Stomach (tissue), 9 donors: Measurements from ENCODE around the gene IDH1. TPM values are rescaled to one million over a fixed set of nuclear protein-coding genes. Genes with fewer than 3 reads are reported as not detected.

Source experiments
- DNase-seq, 2 donors: peaks; one replicate each; pipeline versions ENCODE4 v3.0.0 to v3.0.0-alpha.2; 2013 to 2019
- H3K27ac ChIP-seq, 5 donors: fragments of 200-600 bp in 4 of 5; sonication (generic) in 4 of 5; one replicate each; pipeline ENCODE4 v1.5.1; 2013 to 2019; ENCODE audit warnings: mild to moderate bottlenecking in 1 of 5, moderate library complexity in 1 of 5
- H3K27me3 ChIP-seq, 3 donors: fragments of 200-600 bp; sonication (generic); one replicate each; pipeline ENCODE4 v1.5.1; 2017 to 2019; ENCODE audit warnings: mixed run types in 1 of 3
- H3K36me3 ChIP-seq, 4 donors: fragments of 200-600 bp; sonication (generic); 1 replicate in 3 of 4; 2 replicates in 1 of 4; pipeline ENCODE4 v1.5.1; 2016 to 2019
- H3K4me1 ChIP-seq, 4 donors: fragments of 200-600 bp; sonication (generic); one replicate each; pipeline ENCODE4 v1.5.1; 2016 to 2019
- H3K4me3 ChIP-seq, 4 donors: fragments of 200-600 bp; sonication (generic) in 3 of 4; one replicate each; pipeline ENCODE4 v1.5.1; 2016 to 2019; ENCODE audit warnings: mild to moderate bottlenecking in 1 of 4
- H3K9me3 ChIP-seq, 4 donors: fragments of 200-600 bp; sonication (generic); one replicate each; pipeline ENCODE4 v1.5.1; 2016 to 2019
- CTCF ChIP-seq, 7 experiments: fragments of 450-650 bp in 4 of 7; fragments of 200-600 bp in 3 of 7; sonication (generic) in 3 of 7; IDR thresholded peaks; one replicate each; pipeline ENCODE4 v1.5.1; 2016 to 2019; ENCODE audit warnings: antibody characterized with exemption in 7 of 7, control low read depth in 2 of 7, mild to moderate bottlenecking in 1 of 7
- EP300 ChIP-seq: sonication (generic); formaldehyde crosslinking; IDR thresholded peaks from one replicate; pipeline ENCODE4 v1.6.1; 2017; ENCODE audit warnings: antibody characterized with exemption
- POLR2A ChIP-seq, 4 donors: fragments of 450-650 bp; IDR thresholded peaks; one replicate each; pipeline ENCODE4 v1.6.1; 2016; ENCODE audit warnings: antibody characterized with exemption in 4 of 4, control low read depth in 2 of 4, mild to moderate bottlenecking in 1 of 4, moderate library complexity in 1 of 4
- POLR2AphosphoS5 ChIP-seq, 3 donors: sonication (generic); formaldehyde crosslinking; IDR thresholded peaks; one replicate each; pipeline ENCODE4 v1.6.1; 2016; ENCODE audit warnings: antibody characterized with exemption in 3 of 3
- WGBS, 5 donors: extraction: QIAGEN DNeasy Blood & Tissue Kit in 3 of 5; methylation state at CpG; one replicate each; pipeline versions ENCODE4 v1.1.5 to v1.1.7; 2013 to 2018; 5-methylcytosine and 5-hydroxymethylcytosine counted together
- intact Hi-C: fragments of 100-400 bp; cut with DNase I; formaldehyde crosslinking; loops from one replicate; pipeline ENCODE4 v1.15.1; 2023; ENCODE audit warnings: low total_unique reads
- polyA plus RNA-seq, 3 donors: library from polyadenylated mRNA; stranded (reverse); fragments of 200-250 nt; gene quantifications; one replicate each; pipeline ENCODE4 v1.2.3, GENCODE V29; 2013
- total RNA-seq, 5 donors: library from RNA; depleted of rRNA; stranded (reverse); fragments of >200 nt; gene quantifications; one replicate each; pipeline versions ENCODE4 v1.1.0 to v1.2.3, GENCODE V29; 2014 to 2016
- donor health status: healthy with polysubstance abuse.
- donor health status: Bipolar disorder and iron deficiency.
- donor health status: healthy.

The IDH1 gene
- total and polyA plus RNA-seq, 8 donors, result 18.1 to 106 (median 83.4) TPM

- Histone ChIP-seq H3K9me3 (no peaks in the 10 kb centered on the region), H3K4me1 (no peaks in the 10 kb centered on the region), H3K36me3 (no peaks in the 10 kb centered on the region), H3K27ac (no peak overlapping the region), H3K27me3 (no peaks in the 10 kb centered on the region), H3K4me3 (no peak overlapping the region)
- no peak for DNase-seq
- intact Hi-C loops, result no loop called here
- WGBS, 5 donors, result 52 to 69% (median 67%) methylated on average over 5 of the region's 5 CpGs
- TF ChIP-seq EP300 (no peak), POLR2AphosphoS5 (IDR thresholded peaks at IDR 0.05) (no peak), CTCF (IDR thresholded peaks at IDR 0.05) (no peak), POLR2A (IDR thresholded peaks at IDR 0.05) (no peak)
Measured at GRCh38 chr2:208204166-208204565, 50.7 kb downstream of the IDH1 start.

GRCh38 chr2:208195531-208195930, 59.3 kb downstream of the IDH1 start:
- no peak for DNase-seq

GRCh38 chr2:208192611-208193236, 62.1 kb downstream of the IDH1 start:
- H3K36me3 ChIP-seq, result no peaks in the 10 kb centered on the region
- H3K27ac ChIP-seq, result no peak overlapping the region
- TF ChIP-seq POLR2AphosphoS5 (IDR thresholded peaks at IDR 0.05), result no peak
- no peak for TF ChIP-seq EP300
- TF ChIP-seq POLR2A (IDR thresholded peaks at IDR 0.05), result no peak
- no peak for TF ChIP-seq CTCF (IDR thresholded peaks at IDR 0.05)
- intact Hi-C loops, result no loop called here
- H3K9me3 ChIP-seq, result no peaks in the 10 kb centered on the region
- 59 to 69% (median 65%) methylated on average over 8 of the region's 8 CpGs for WGBS, 5 donors
- no peaks in the 10 kb centered on the region for H3K4me1 ChIP-seq
- peaks cover 0 to 8% (median 0%) of the 10 kb centered on the region in 3 donors for H3K27me3 ChIP-seq
- DNase-seq, result peak in 1 of 2 donors; percentile 55
- H3K4me3 ChIP-seq, result no peak overlapping the region

More at GRCh38 chr2:208195531-208195930, 59.3 kb downstream of the IDH1 start:
- H3K4me1 ChIP-seq, result no peaks in the 10 kb centered on the region
- H3K4me3 ChIP-seq, result no peak overlapping the region
- peaks cover 0 to 6% (median 0%) of the 10 kb centered on the region in 3 donors for H3K27me3 ChIP-seq
- WGBS, 5 donors, result 81 to 88% (median 85%) methylated on average over 3 of the region's 3 CpGs
- no peak overlapping the region for H3K27ac ChIP-seq
- no peak for TF ChIP-seq POLR2AphosphoS5 (IDR thresholded peaks at IDR 0.05)
- no peak for TF ChIP-seq POLR2A (IDR thresholded peaks at IDR 0.05)
- no peak for TF ChIP-seq EP300
- TF ChIP-seq CTCF (IDR thresholded peaks at IDR 0.05), result no peak
- H3K36me3 ChIP-seq, result no peaks in the 10 kb centered on the region
- intact Hi-C loops, result no loop called here
- no peaks in the 10 kb centered on the region for H3K9me3 ChIP-seq

- no peak for DNase-seq
- H3K4me1 ChIP-seq, result no peaks in the 10 kb centered on the region
- H3K9me3 ChIP-seq, result no peaks in the 10 kb centered on the region
- WGBS, 5 donors, result 68 to 71% (median 69%) methylated on average over 10 of the region's 10 CpGs
- intact Hi-C loops, result no loop called here
- peaks cover 0 to 13% (median 0%) of the 10 kb centered on the region in 3 donors for H3K27me3 ChIP-seq
- no peak within 1 kb of the TSS for H3K27ac ChIP-seq
- H3K4me3 ChIP-seq, result no peak within 1 kb of the TSS
- no peak for TF ChIP-seq EP300
- TF ChIP-seq POLR2A (IDR thresholded peaks at IDR 0.05), result no peak
- TF ChIP-seq CTCF (IDR thresholded peaks at IDR 0.05), result no peak
- TF ChIP-seq POLR2AphosphoS5 (IDR thresholded peaks at IDR 0.05), result no peak
- no peaks in the 10 kb centered on the region for H3K36me3 ChIP-seq
Measured at GRCh38 chr2:208189810-208190503, 64.9 kb downstream of the IDH1 start, which contains the start of gene C2orf80. TSS of gene C2orf80 (minus strand) at chr2:208190030. CDS start at chr2:208186986, 3,044 bp downstream.
